H9 (cell line): Measurements from ENCODE around the gene CCDC174. TPM values are rescaled to one million over a fixed set of nuclear protein-coding genes. Genes with fewer than 3 reads are reported as not detected.

Source experiments
- DNase-seq: peaks from one replicate; pipeline ENCODE4 v3.0.0-alpha.2; 2017
- H2AFZ ChIP-seq: one replicate; pipeline ENCODE4 v1.6.1; 2013; ENCODE audit warnings: mild to moderate bottlenecking, low read length, control low read depth, moderate library complexity
- H2AK5ac ChIP-seq: 2 replicates; pipeline ENCODE4 v1.6.1; 2013; ENCODE audit warnings: low read length, control low read depth, mixed read lengths; ENCODE audit not compliant: insufficient read length
- H2BK120ac ChIP-seq: one replicate; pipeline ENCODE4 v1.6.1; 2013; ENCODE audit warnings: low read depth, mild to moderate bottlenecking, low read length, control low read depth, inconsistent platforms; ENCODE audit not compliant: poor library complexity, severe bottlenecking
- H2BK12ac ChIP-seq: 2 replicates; pipeline ENCODE4 v1.6.1; 2013; ENCODE audit warnings: low read length, control low read depth, mixed read lengths, low read depth; ENCODE audit not compliant: insufficient read length
- H2BK15ac ChIP-seq: 2 replicates; pipeline ENCODE4 v1.6.1; 2013; ENCODE audit warnings: low read depth, low read length, control low read depth
- H2BK20ac ChIP-seq: one replicate; pipeline ENCODE4 v1.6.1; 2013; ENCODE audit warnings: low read depth, mild to moderate bottlenecking, low read length, control low read depth, inconsistent platforms; ENCODE audit not compliant: poor library complexity, severe bottlenecking
- H2BK5ac ChIP-seq: 2 replicates; pipeline ENCODE4 v1.6.1; 2013; ENCODE audit warnings: low read length, control low read depth, mixed read lengths; ENCODE audit not compliant: insufficient read length
- H3K14ac ChIP-seq: 2 replicates; pipeline ENCODE4 v1.6.1; 2013; ENCODE audit warnings: low read length, control low read depth; ENCODE audit not compliant: insufficient read depth
- H3K18ac ChIP-seq: 2 replicates; pipeline ENCODE4 v1.6.1; 2013; ENCODE audit warnings: low read depth, mild to moderate bottlenecking, mixed read lengths, low read length, control low read depth; ENCODE audit not compliant: insufficient read length
- H3K23ac ChIP-seq: 2 replicates; pipeline ENCODE4 v1.6.1; 2013; ENCODE audit warnings: low read length, control low read depth, mixed read lengths, low read depth; ENCODE audit not compliant: insufficient read length
- H3K23me2 ChIP-seq: 2 replicates; pipeline ENCODE4 v1.6.1; 2013; ENCODE audit warnings: low read depth, mild to moderate bottlenecking, mixed read lengths, low read length, control low read depth; ENCODE audit not compliant: insufficient read length, poor library complexity, severe bottlenecking
- H3K27ac ChIP-seq: 2 replicates; pipeline ENCODE4 v1.5.1; 2013; ENCODE audit warnings: low read length, control low read depth, mixed read lengths, low read depth; ENCODE audit not compliant: insufficient read length
- H3K27me3 ChIP-seq: 2 replicates; pipeline ENCODE4 v1.6.1; 2013; ENCODE audit warnings: low read length, control low read depth, inconsistent platforms; ENCODE audit not compliant: insufficient read depth
- H3K4ac ChIP-seq: 2 replicates; pipeline ENCODE4 v1.6.1; 2013; ENCODE audit warnings: low read depth, mild to moderate bottlenecking, control low read depth, inconsistent platforms, low read length, moderate library complexity
- H3K4me1 ChIP-seq: 2 replicates; pipeline ENCODE4 v1.6.1; 2013; ENCODE audit warnings: low read length, control low read depth, inconsistent platforms; ENCODE audit not compliant: insufficient read depth
- H3K4me2 ChIP-seq: 2 replicates; pipeline ENCODE4 v1.6.1; 2013; ENCODE audit warnings: low read length, control low read depth, mixed read lengths; ENCODE audit not compliant: insufficient read length, insufficient read depth
- H3K56ac ChIP-seq: 2 replicates; pipeline ENCODE4 v1.6.1; 2013; ENCODE audit warnings: low read depth, mild to moderate bottlenecking, mixed read lengths, low read length, control low read depth; ENCODE audit not compliant: insufficient read length
- H3K79me1 ChIP-seq: 2 replicates; pipeline ENCODE4 v1.6.1; 2013; ENCODE audit warnings: low read depth, mild to moderate bottlenecking, moderate library complexity, low read length, control low read depth, inconsistent platforms; ENCODE audit not compliant: insufficient read depth, poor library complexity, severe bottlenecking
- H3K79me2 ChIP-seq: 2 replicates; pipeline ENCODE4 v1.6.1; 2013; ENCODE audit warnings: low read length, control low read depth, inconsistent platforms; ENCODE audit not compliant: insufficient read depth
- H3K9ac ChIP-seq: 2 replicates; pipeline ENCODE4 v1.6.1; 2013; ENCODE audit warnings: low read length, control low read depth, mixed read lengths; ENCODE audit not compliant: insufficient read length; ENCODE audit errors: extremely low read depth
- H3K9me3 ChIP-seq: one replicate; pipeline ENCODE4 v1.6.1; 2013; ENCODE audit warnings: low read depth, low read length, inconsistent platforms; ENCODE audit not compliant: control insufficient read depth
- H3T11ph ChIP-seq: one replicate; pipeline ENCODE4 v1.6.1; 2013; ENCODE audit warnings: mild to moderate bottlenecking, low read length, control low read depth, inconsistent platforms
- H4K20me1 ChIP-seq: one replicate; pipeline ENCODE4 v1.6.1; 2013; ENCODE audit not compliant: control insufficient read depth, insufficient read length, insufficient read depth
- H4K5ac ChIP-seq: 2 replicates; pipeline ENCODE4 v1.6.1; 2013; ENCODE audit warnings: low read depth, mild to moderate bottlenecking, mixed read lengths, low read length, control low read depth; ENCODE audit not compliant: insufficient read length
- H4K8ac ChIP-seq: replicated peaks from 2 replicates; pipeline ENCODE4 v1.6.1; 2013; ENCODE audit warnings: low read length, control low read depth, mixed read lengths, low read depth; ENCODE audit not compliant: insufficient read length
- H4K91ac ChIP-seq: 2 replicates; pipeline ENCODE4 v1.6.1; 2013; ENCODE audit warnings: low read depth, mild to moderate bottlenecking, moderate library complexity, mixed read lengths, low read length, control low read depth; ENCODE audit not compliant: insufficient read length
- H3K27ac Mint-ChIP-seq, 3 experiments: 2 replicates in 2 of 3; 3 replicates in 1 of 3; pipeline ENCODE4 v1.8.0; 2020 to 2021; ENCODE audit warnings: mixed read lengths in 3 of 3, mild to moderate bottlenecking in 1 of 3, moderate library complexity in 1 of 3
- H3K27me3 Mint-ChIP-seq: 2 replicates; pipeline ENCODE4 v1.8.0; 2021; ENCODE audit warnings: low read depth, mild to moderate bottlenecking, moderate library complexity, mixed read lengths
- H3K36me3 Mint-ChIP-seq, 3 experiments: 2 replicates in 2 of 3; 3 replicates in 1 of 3; pipeline ENCODE4 v1.8.0; 2020 to 2021; ENCODE audit warnings: low read depth in 3 of 3, mixed read lengths in 3 of 3; ENCODE audit not compliant: insufficient read depth in 1 of 3
- H3K4me1 Mint-ChIP-seq, 2 experiments: 2 replicates each; pipeline ENCODE4 v1.8.0; 2020; ENCODE audit warnings: mixed read lengths in 2 of 2
- H3K4me3 Mint-ChIP-seq, 2 experiments: 2 replicates in 1 of 2; 3 replicates in 1 of 2; pipeline ENCODE4 v1.8.0; 2020 to 2021; ENCODE audit warnings: mild to moderate bottlenecking in 2 of 2, mixed read lengths in 2 of 2, moderate library complexity in 1 of 2
- H3K9me3 Mint-ChIP-seq, 2 experiments: 2 replicates in 1 of 2; 3 replicates in 1 of 2; pipeline ENCODE4 v1.8.0; 2020; ENCODE audit warnings: mild to moderate bottlenecking in 2 of 2, mixed read lengths in 2 of 2, moderate library complexity in 1 of 2
- CTCF ChIP-seq: fragments of 200-600 bp; sonication (generic); conservative IDR thresholded peaks from 3 replicates; pipeline ENCODE4 v1.8.0; 2021; ENCODE audit warnings: antibody characterized with exemption, mild to moderate bottlenecking
- WGBS: extraction: QIAGEN DNeasy Blood & Tissue Kit; methylation state at CpG from one replicate; pipeline ENCODE4 v1.1.7; 2013; ENCODE audit warnings: missing lambda C conversion rate, low lambda C conversion rate, mixed read lengths; ENCODE audit not compliant: insufficient read length; ENCODE audit errors: extremely low coverage; 5-methylcytosine and 5-hydroxymethylcytosine counted together
- total RNA-seq: library from RNA; stranded (reverse); gene quantifications from 2 replicates; pipeline ENCODE4 v1.2.1, GENCODE V29; 2021

CCDC174 gene
- total RNA-seq, 1 experiment from 2014 or later, result 15.2 TPM

GRCh38 chr3:14700891-14701290 is 49.3 kb downstream of the CCDC174 start:
- Histone ChIP-seq H2BK20ac (no peak overlapping the region), H3K14ac (no peak overlapping the region), H4K20me1 (no peaks in the 10 kb centered on the region), H2BK120ac (no peak overlapping the region), H3K4ac (no peak overlapping the region), H4K8ac (no peak overlapping the region), H3K18ac (no peak overlapping the region), H3K9me3 (no peaks in the 10 kb centered on the region), H3K56ac (no peak overlapping the region), H3K23me2 (no peaks in the 10 kb centered on the region), H2AK5ac (no peak overlapping the region), H3K79me2 (no peaks in the 10 kb centered on the region), H2BK15ac (no peak overlapping the region), H4K5ac (no peak overlapping the region), H3K4me1 (no peaks in the 10 kb centered on the region), H3K27ac (no peak overlapping the region), H3K9ac (no peak overlapping the region), H3T11ph (no peak overlapping the region), H3K27me3 (no peaks in the 10 kb centered on the region), H3K79me1 (no peaks in the 10 kb centered on the region), H2BK5ac (no peak overlapping the region), H2BK12ac (no peak overlapping the region), H3K4me2 (no peak overlapping the region), H2AFZ (no peak overlapping the region), H3K23ac (no peak overlapping the region), H4K91ac (no peak overlapping the region)
- TF ChIP-seq CTCF, result no peak
- H3K36me3 Mint-ChIP-seq, result no peaks in the 10 kb centered on the region
- H3K4me3 Mint-ChIP-seq, result no peak overlapping the region
- H3K27me3 Mint-ChIP-seq, result peaks cover 14% of the 10 kb centered on the region
- no peak overlapping the region for H3K27ac Mint-ChIP-seq
- no peak for DNase-seq
- H3K4me1 Mint-ChIP-seq, result no peaks in the 10 kb centered on the region
- WGBS, result no CpG with 5 or more reads among the region's 3 CpGs
- H3K9me3 Mint-ChIP-seq, result no peaks in the 10 kb centered on the region
